HUES6 (cell line): ENCODE results near the gene PRR5L.

ENCODE experiments used
- H3K27ac ChIP-seq: 2 replicates; pipeline ENCODE4 v1.7.0; 2013; ENCODE audit warnings: low read depth, mild to moderate bottlenecking, low read length, inconsistent platforms
- H3K27me3 ChIP-seq: 2 replicates; pipeline ENCODE4 v1.6.1; 2013; ENCODE audit warnings: low read length; ENCODE audit not compliant: control insufficient read depth, insufficient read depth
- H3K36me3 ChIP-seq: 2 replicates; pipeline ENCODE4 v1.6.1; 2013; ENCODE audit warnings: low read length; ENCODE audit not compliant: control insufficient read depth, insufficient read depth
- H3K4me1 ChIP-seq: 2 replicates; pipeline ENCODE4 v1.6.1; 2013; ENCODE audit warnings: low read length; ENCODE audit not compliant: control insufficient read depth, insufficient read depth
- H3K4me3 ChIP-seq: 2 replicates; pipeline ENCODE4 v1.5.1; 2013; ENCODE audit warnings: low read depth, low read length
- H3K9ac ChIP-seq: one replicate; pipeline ENCODE4 v1.6.1; 2013; ENCODE audit warnings: mild to moderate bottlenecking, low read length
- H3K9me3 ChIP-seq: 2 replicates; pipeline ENCODE4 v1.6.1; 2013; ENCODE audit warnings: low read depth, low read length; ENCODE audit not compliant: control insufficient read depth, insufficient read depth

Gene PRR5L

DNA sequence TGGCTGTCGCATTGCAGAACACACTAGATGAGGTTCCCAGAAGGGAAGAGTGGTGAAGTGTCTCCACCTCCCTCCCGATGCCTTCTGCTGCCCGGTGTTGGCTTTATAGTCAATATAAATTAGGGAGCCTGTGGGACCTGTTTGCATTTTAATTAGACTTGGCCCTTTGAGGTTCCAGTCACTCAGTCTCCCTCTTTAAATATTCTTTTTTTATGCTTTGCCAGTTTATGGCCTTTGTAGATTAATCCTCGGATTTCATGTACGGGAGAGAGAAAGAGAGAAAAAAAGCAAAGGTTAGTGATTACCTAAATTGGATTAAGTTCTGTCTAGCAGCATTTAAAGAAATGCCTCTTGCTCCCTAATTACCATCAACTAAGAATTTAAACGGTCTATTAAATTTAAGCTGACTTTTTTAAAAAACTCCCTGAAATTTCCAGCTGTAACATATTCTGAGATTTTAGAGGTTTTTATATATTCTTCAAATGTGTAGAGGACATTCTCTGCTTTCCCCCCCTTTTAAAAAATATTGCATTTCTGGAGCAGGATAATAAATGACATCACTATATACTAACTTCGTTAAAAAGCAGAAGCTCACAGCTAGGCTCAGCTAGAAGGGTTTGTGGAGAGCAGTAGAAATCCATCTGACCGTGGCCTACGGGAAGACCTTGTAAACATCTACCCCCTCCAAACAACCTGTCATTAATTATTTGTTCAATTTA lies 84.4 kb downstream of the PRR5L start:
- no peak overlapping the region for H3K27ac ChIP-seq
- H3K4me1 ChIP-seq = peaks cover 4% of the 10 kb centered on the region; the same call in 1 of the 2 replicates
- H3K9ac ChIP-seq = no peak overlapping the region
- H3K27me3 ChIP-seq = peaks cover 36% of the 10 kb centered on the region
- no peak overlapping the region for H3K4me3 ChIP-seq
- H3K36me3 ChIP-seq = 0 out of 2 replicates have a peak, but pooled peaks cover 5% of the 10 kb centered on the region
- H3K9me3 ChIP-seq = no peaks in the 10 kb centered on the region

DNA sequence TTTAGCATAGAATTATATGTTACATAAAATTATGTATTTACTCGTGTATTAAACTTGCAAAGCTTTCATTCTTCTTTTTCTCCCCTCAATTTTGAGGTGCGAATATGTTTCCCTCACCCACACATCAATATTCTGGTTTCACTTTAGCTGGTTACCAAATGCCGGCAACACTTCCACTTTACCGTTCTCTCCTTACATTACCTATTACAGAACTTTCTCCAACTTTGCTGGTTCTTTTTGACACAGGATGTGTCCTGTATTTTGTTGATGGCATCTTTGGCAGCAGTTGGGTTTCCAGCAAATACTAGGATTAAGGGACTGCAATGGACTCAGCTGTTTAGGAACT lies 84.9 kb downstream of the PRR5L start:
- H3K4me3 ChIP-seq = no peak overlapping the region
- no peaks in the 10 kb centered on the region for H3K9me3 ChIP-seq
- H3K27me3 ChIP-seq = peaks cover 32% of the 10 kb centered on the region
- peaks cover 4% of the 10 kb centered on the region; the same call in 1 of the 2 replicates for H3K4me1 ChIP-seq
- no peak overlapping the region for H3K9ac ChIP-seq
- no peak overlapping the region for H3K27ac ChIP-seq
- H3K36me3 ChIP-seq = 0 out of 2 replicates have a peak, but pooled peaks cover 5% of the 10 kb centered on the region

GRCh38 chr11:36383195-36383594 lies 87.1 kb downstream of the PRR5L start:
- Histone ChIP-seq H3K27me3 (peaks cover 10% of the 10 kb centered on the region), H3K9me3 (no peaks in the 10 kb centered on the region), H3K27ac (no peak overlapping the region), H3K36me3 (0 out of 2 replicates have a peak, but pooled peaks cover 5% of the 10 kb centered on the region), H3K4me3 (no peak overlapping the region), H3K9ac (no peak overlapping the region), H3K4me1 (no peaks in the 10 kb centered on the region)

GRCh38 chr11:36385121-36385970 lies 89.3 kb downstream of the PRR5L start:
- H3K9me3 ChIP-seq = no peaks in the 10 kb centered on the region
- H3K27ac ChIP-seq = no peak overlapping the region
- H3K9ac ChIP-seq = no peak overlapping the region
- no peak overlapping the region for H3K4me3 ChIP-seq
- H3K36me3 ChIP-seq = 0 out of 2 replicates have a peak, but pooled peaks cover 5% of the 10 kb centered on the region
- no peaks in the 10 kb centered on the region for H3K4me1 ChIP-seq
- H3K27me3 ChIP-seq = no peaks in the 10 kb centered on the region

GRCh38 chr11:36386411-36386810 lies 90.3 kb downstream of the PRR5L start:
- Histone ChIP-seq H3K4me1 (no peaks in the 10 kb centered on the region), H3K36me3 (0 out of 2 replicates have a peak, but pooled peaks cover 5% of the 10 kb centered on the region), H3K9me3 (no peaks in the 10 kb centered on the region), H3K9ac (no peak overlapping the region), H3K27ac (no peak overlapping the region), H3K27me3 (no peaks in the 10 kb centered on the region), H3K4me3 (no peak overlapping the region)

DNA sequence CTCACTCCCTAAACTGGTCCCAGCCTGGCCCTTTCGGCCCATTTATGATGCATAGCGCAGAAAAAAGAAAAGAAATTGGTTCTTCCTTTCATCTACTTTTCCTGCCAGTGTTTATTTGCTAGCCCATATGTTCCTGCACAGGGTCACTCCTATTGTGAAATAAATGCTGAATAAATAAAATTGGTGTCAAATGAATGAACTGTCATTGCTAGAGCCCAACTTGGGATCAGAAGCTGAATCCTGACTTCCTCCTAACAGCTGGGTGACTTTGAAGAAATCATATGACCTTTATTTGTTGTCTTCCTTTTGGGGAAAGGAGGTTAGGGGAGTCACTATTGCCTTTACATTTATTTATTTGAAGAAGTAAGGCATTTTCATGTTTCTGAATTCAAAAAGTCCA lies 92.0 kb downstream of the PRR5L start:
- H3K9ac ChIP-seq = no peak overlapping the region
- no peaks in the 10 kb centered on the region for H3K27me3 ChIP-seq
- no peaks in the 10 kb centered on the region for H3K9me3 ChIP-seq
- no peaks in the 10 kb centered on the region for H3K4me1 ChIP-seq
- H3K36me3 ChIP-seq = no peaks in the 10 kb centered on the region
- no peak overlapping the region for H3K27ac ChIP-seq
- H3K4me3 ChIP-seq = no peak overlapping the region

GRCh38 chr11:36388951-36389350 lies 92.9 kb downstream of the PRR5L start:
- Histone ChIP-seq H3K4me1 (no peaks in the 10 kb centered on the region), H3K27ac (no peak overlapping the region), H3K9me3 (no peaks in the 10 kb centered on the region), H3K4me3 (no peak overlapping the region), H3K9ac (no peak overlapping the region), H3K36me3 (no peaks in the 10 kb centered on the region), H3K27me3 (no peaks in the 10 kb centered on the region)

- no peaks in the 10 kb centered on the region for H3K9me3 ChIP-seq
- no peak overlapping the region for H3K9ac ChIP-seq
- no peak overlapping the region for H3K27ac ChIP-seq
- no peaks in the 10 kb centered on the region for H3K36me3 ChIP-seq
- no peaks in the 10 kb centered on the region for H3K27me3 ChIP-seq
- no peak overlapping the region for H3K4me3 ChIP-seq
- H3K4me1 ChIP-seq = no peaks in the 10 kb centered on the region
Observed at GRCh38 chr11:36389811-36390210, 93.7 kb downstream of the PRR5L start.

DNA sequence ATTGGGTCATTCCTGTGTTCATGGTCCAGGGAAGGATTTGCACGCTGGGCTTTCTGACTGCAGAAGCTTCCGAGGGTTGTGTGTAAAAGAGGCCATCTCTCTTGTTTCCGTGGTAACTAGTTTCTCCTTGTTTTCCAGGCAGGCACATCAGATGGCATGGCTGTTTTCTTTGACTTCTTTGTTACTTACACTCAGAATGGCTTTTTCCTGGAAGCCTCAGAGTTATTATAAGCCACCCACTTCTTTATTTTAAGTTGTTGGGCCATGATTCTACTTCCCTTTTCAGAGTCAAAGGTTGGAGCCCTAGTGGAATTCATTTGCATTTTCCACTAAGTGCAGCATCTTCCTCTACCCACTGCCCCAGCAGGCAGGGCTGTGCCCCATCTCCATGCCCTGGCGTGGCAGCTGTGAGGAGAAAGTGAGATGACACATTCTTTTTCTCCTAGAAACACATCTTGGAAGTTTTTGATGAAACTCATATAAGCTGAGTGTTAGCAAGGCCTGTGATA lies 94.9 kb downstream of the PRR5L start:
- Histone ChIP-seq H3K27me3 (no peaks in the 10 kb centered on the region), H3K36me3 (no peaks in the 10 kb centered on the region), H3K9me3 (no peaks in the 10 kb centered on the region), H3K4me1 (no peaks in the 10 kb centered on the region), H3K9ac (no peak overlapping the region), H3K27ac (no peak overlapping the region), H3K4me3 (no peak overlapping the region)

DNA sequence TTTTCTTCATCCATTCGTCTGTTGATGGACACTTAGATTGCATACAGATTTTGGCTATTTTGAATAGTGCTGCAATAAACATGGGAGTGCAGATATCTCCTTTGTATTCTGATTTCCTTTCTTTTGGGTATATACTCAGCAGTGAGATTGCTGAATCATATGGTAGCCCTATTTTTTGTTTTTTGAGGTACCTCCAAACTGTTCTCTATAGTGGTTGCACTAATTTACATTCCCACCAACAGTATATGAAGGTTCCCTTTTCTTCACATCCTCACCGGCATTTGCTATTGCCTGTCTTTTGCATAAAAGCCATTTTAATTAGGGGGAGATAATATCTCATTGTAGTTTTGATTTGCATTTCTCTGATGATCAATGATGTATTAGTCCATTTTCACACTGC lies 96.1 kb downstream of the PRR5L start:
- H3K9ac ChIP-seq = no peak overlapping the region
- no peaks in the 10 kb centered on the region for H3K27me3 ChIP-seq
- no peaks in the 10 kb centered on the region for H3K36me3 ChIP-seq
- no peaks in the 10 kb centered on the region for H3K4me1 ChIP-seq
- no peak overlapping the region for H3K4me3 ChIP-seq
- H3K9me3 ChIP-seq = no peaks in the 10 kb centered on the region
- no peak overlapping the region for H3K27ac ChIP-seq

- Histone ChIP-seq H3K27me3 (no peaks in the 10 kb centered on the region), H3K4me3 (no peak overlapping the region), H3K9me3 (no peaks in the 10 kb centered on the region), H3K4me1 (no peaks in the 10 kb centered on the region), H3K27ac (no peak overlapping the region), H3K9ac (no peak overlapping the region), H3K36me3 (no peaks in the 10 kb centered on the region)
Observed at GRCh38 chr11:36394056-36394455, 98.0 kb downstream of the PRR5L start.
